ENCODE measurements around the gene PHLDB1. TPM values are rescaled to one million over a fixed set of nuclear protein-coding genes. Genes with fewer than 3 reads are reported as not detected.
A peak's percentile ranks its signal among the peaks of the same experiment; 100 is the strongest.

Gene PHLDB1
- total RNA-seq, 1 donor from 2014 or later: 164 TPM

GRCh38 chr11:118658429-118659313, 51.3 kb downstream of the PHLDB1 start:
- no peaks in the 10 kb centered on the region for H3K9me3 Mint-ChIP-seq (ENCODE audit: low read depth)
- DNase-seq (ENCODE audit: low spot score): no peak

GRCh38 chr11:118659314-118659952, 52.0 kb downstream of the PHLDB1 start:
- DNase-seq (ENCODE audit: low spot score): peak; percentile 96
- Mint-ChIP-seq H3K9me3 (ENCODE audit: low read depth) (no peaks in the 10 kb centered on the region), H3K36me3 (ENCODE audit: low read depth) (peaks cover 21% of the 10 kb centered on the region), H3K27me3 (ENCODE audit: low read depth) (no peaks in the 10 kb centered on the region), H3K4me3 (ENCODE audit: unreplicated experiment) (no peak overlapping the region), H3K4me1 (ENCODE audit: low read depth) (peaks cover 26% of the 10 kb centered on the region), H3K27ac (ENCODE audit: unreplicated experiment) (peak overlapping the region; percentile 83)
- peak; percentile 99 for TF ChIP-seq CTCF (IDR thresholded peaks at IDR 0.05)

More at GRCh38 chr11:118658429-118659313, 51.3 kb downstream of the PHLDB1 start:
- Mint-ChIP-seq H3K4me3 (ENCODE audit: unreplicated experiment) (no peak overlapping the region), H3K36me3 (ENCODE audit: low read depth) (peaks cover 24% of the 10 kb centered on the region), H3K4me1 (ENCODE audit: low read depth) (peaks cover 26% of the 10 kb centered on the region), H3K27me3 (ENCODE audit: low read depth) (no peaks in the 10 kb centered on the region), H3K27ac (ENCODE audit: unreplicated experiment) (peak overlapping the region; percentile 83)
- no peak for TF ChIP-seq CTCF (IDR thresholded peaks at IDR 0.05)

GRCh38 chr11:118659953-118660680, 52.7 kb downstream of the PHLDB1 start:
- Mint-ChIP-seq H3K4me1 (ENCODE audit: low read depth) (peaks cover 26% of the 10 kb centered on the region), H3K4me3 (ENCODE audit: unreplicated experiment) (no peak overlapping the region)

GRCh38 chr11:118660681-118661424, 53.4 kb downstream of the PHLDB1 start:
- no peaks in the 10 kb centered on the region for H3K27me3 Mint-ChIP-seq (ENCODE audit: low read depth)
- DNase-seq (ENCODE audit: low spot score): no peak
- peaks cover 26% of the 10 kb centered on the region for H3K4me1 Mint-ChIP-seq (ENCODE audit: low read depth)
- peaks cover 13% of the 10 kb centered on the region for H3K36me3 Mint-ChIP-seq (ENCODE audit: low read depth)
- TF ChIP-seq CTCF (IDR thresholded peaks at IDR 0.05): no peak
- no peaks in the 10 kb centered on the region for H3K9me3 Mint-ChIP-seq (ENCODE audit: low read depth)
- H3K27ac Mint-ChIP-seq (ENCODE audit: unreplicated experiment): no peak overlapping the region
- no peak overlapping the region for H3K4me3 Mint-ChIP-seq (ENCODE audit: unreplicated experiment)

More at GRCh38 chr11:118659953-118660680, 52.7 kb downstream of the PHLDB1 start:
- Mint-ChIP-seq H3K36me3 (ENCODE audit: low read depth) (peaks cover 18% of the 10 kb centered on the region), H3K27me3 (ENCODE audit: low read depth) (no peaks in the 10 kb centered on the region), H3K9me3 (ENCODE audit: low read depth) (no peaks in the 10 kb centered on the region), H3K27ac (ENCODE audit: unreplicated experiment) (peak overlapping the region; percentile 32)
- DNase-seq (ENCODE audit: low spot score): no peak
- TF ChIP-seq CTCF (IDR thresholded peaks at IDR 0.05): no peak
